Ureter (tissue), 1 donor: ENCODE measurements around the gene CNOT6. TPM values are rescaled to one million over a fixed set of nuclear protein-coding genes. Genes with fewer than 3 reads are reported as not detected.
"Not testable (repeated sequence)": the region's sequence is repeated elsewhere in the genome, so short reads cannot be mapped to it uniquely, and the experiment has no call there.

Source experiments
- DNase-seq: peaks from one replicate; pipeline ENCODE4 v3.0.0-alpha.2; 2020; ENCODE audit warnings: low spot score
- total RNA-seq: library from RNA; stranded (reverse); gene quantifications from one replicate; pipeline ENCODE4 v1.2.4, GENCODE V29; 2023
- donor health status: DM: yes; HTN: yes; CAD: no.

The CNOT6 gene
- total RNA-seq, 1 donor from 2014 or later = 29.6 TPM

- DNase-seq = no peak
Measured at GRCh38 chr5:180516440-180516839, 22.3 kb downstream of the CNOT6 start.

GRCh38 chr5:180519098-180519497 lies 24.9 kb downstream of the CNOT6 start:
- no peak for DNase-seq

GRCh38 chr5:180521101-180521500 lies 26.9 kb downstream of the CNOT6 start:
- no peak for DNase-seq

GRCh38 chr5:180521591-180521990 lies 27.4 kb downstream of the CNOT6 start:
- DNase-seq = no peak

GRCh38 chr5:180522330-180522729 lies 28.2 kb downstream of the CNOT6 start:
- DNase-seq = no peak

GRCh38 chr5:180523629-180524466 lies 29.7 kb downstream of the CNOT6 start:
- no peak for DNase-seq

- no peak for DNase-seq
Measured at GRCh38 chr5:180525399-180525798, 31.2 kb downstream of the CNOT6 start.

GRCh38 chr5:180526269-180526668 lies 32.1 kb downstream of the CNOT6 start:
- no peak for DNase-seq

GRCh38 chr5:180527659-180528058 lies 33.5 kb downstream of the CNOT6 start:
- no peak for DNase-seq

- not testable (repeated sequence) for DNase-seq
Measured at GRCh38 chr5:180531036-180531585, 36.9 kb downstream of the CNOT6 start.

GRCh38 chr5:180532268-180532667 lies 38.1 kb downstream of the CNOT6 start:
- no peak for DNase-seq

- DNase-seq = no peak
Measured at GRCh38 chr5:180533845-180534244, 39.7 kb downstream of the CNOT6 start.

- no peak for DNase-seq
Measured at GRCh38 chr5:180535573-180535972, 41.4 kb downstream of the CNOT6 start.

- no peak for DNase-seq
Measured at GRCh38 chr5:180540050-180540694, 46.0 kb downstream of the CNOT6 start.

- DNase-seq = no peak
Measured at GRCh38 chr5:180541710-180542109, 47.5 kb downstream of the CNOT6 start.

- no peak for DNase-seq
Measured at GRCh38 chr5:180545248-180545647, 51.1 kb downstream of the CNOT6 start.

GRCh38 chr5:180548563-180548962 lies 54.4 kb downstream of the CNOT6 start:
- no peak for DNase-seq

- no peak for DNase-seq
Measured at GRCh38 chr5:180553530-180553929, 59.4 kb downstream of the CNOT6 start.

GRCh38 chr5:180555168-180555921 lies 61.2 kb downstream of the CNOT6 start:
- DNase-seq = no peak

GRCh38 chr5:180557217-180557809 lies 63.1 kb downstream of the CNOT6 start:
- no peak for DNase-seq

- DNase-seq = no peak
Measured at GRCh38 chr5:180558232-180558631, 64.1 kb downstream of the CNOT6 start.

GRCh38 chr5:180563994-180564393 lies 69.8 kb downstream of the CNOT6 start:
- no peak for DNase-seq
